CD14-positive monocyte (primary cell): ENCODE results near the gene HMCN1. TPM values are rescaled to one million over a fixed set of nuclear protein-coding genes. Genes with fewer than 3 reads are reported as not detected.

Experiments
- DNase-seq, 3 donors: peaks; one replicate each; pipeline ENCODE4 v3.0.0-alpha.2; 2011 to 2022
- H2AFZ ChIP-seq: 2 replicates; pipeline ENCODE4 v1.6.0; 2012; ENCODE audit warnings: mild to moderate bottlenecking, low read depth, low read length, inconsistent platforms; ENCODE audit not compliant: insufficient read depth, poor library complexity, severe bottlenecking
- H3K27ac ChIP-seq, 2 donors: 1 replicate in 1 of 2; 2 replicates in 1 of 2; pipeline ENCODE4 v1.5.1; 2012 to 2013; ENCODE audit warnings: low read length in 2 of 2, control low read depth in 1 of 2, inconsistent platforms in 1 of 2, low read depth in 1 of 2, mild to moderate bottlenecking in 1 of 2
- H3K27me3 ChIP-seq, 2 donors: one replicate each; pipeline versions ENCODE4 v1.6.0 to v1.6.1; 2011 to 2013; ENCODE audit warnings: low read length in 2 of 2; ENCODE audit not compliant: control insufficient read depth in 2 of 2, insufficient read depth in 2 of 2
- H3K36me3 ChIP-seq, 2 donors: replicated peaks in 1 of 2; 1 replicate in 1 of 2; 2 replicates in 1 of 2; pipeline versions ENCODE4 v1.5.1 to v1.6.1; 2012 to 2013; ENCODE audit warnings: low read length in 2 of 2, control low read depth in 1 of 2, inconsistent platforms in 1 of 2, mild to moderate bottlenecking in 1 of 2; ENCODE audit not compliant: insufficient read depth in 2 of 2, control insufficient read depth in 1 of 2
- H3K4me1 ChIP-seq, 2 donors: 1 replicate in 1 of 2; 2 replicates in 1 of 2; pipeline versions ENCODE4 v1.5.1 to v1.6.1; 2012 to 2013; ENCODE audit warnings: low read length in 2 of 2, control low read depth in 1 of 2, inconsistent platforms in 1 of 2, mild to moderate bottlenecking in 1 of 2, moderate library complexity in 1 of 2; ENCODE audit not compliant: insufficient read depth in 2 of 2, control insufficient read depth in 1 of 2
- H3K4me2 ChIP-seq: replicated peaks from 2 replicates; pipeline ENCODE3; 2012; ENCODE audit warnings: low read length, moderate library complexity, mild to moderate bottlenecking; ENCODE audit not compliant: poor library complexity, severe bottlenecking; ENCODE audit errors: extremely low read depth
- H3K4me3 ChIP-seq, 3 experiments: fragments of 200-600 bp in 1 of 3; sonication (generic) in 1 of 3; replicated peaks in 1 of 3; 1 replicate in 2 of 3; 2 replicates in 1 of 3; pipeline ENCODE4 v1.5.1; 2011 to 2013; ENCODE audit warnings: low read length in 3 of 3, mild to moderate bottlenecking in 3 of 3, control low read depth in 2 of 3, low read depth in 2 of 3, inconsistent platforms in 1 of 3, moderate library complexity in 1 of 3
- H3K79me2 ChIP-seq: 2 replicates; pipeline ENCODE4 v1.6.0; 2012; ENCODE audit warnings: mild to moderate bottlenecking, control low read depth, inconsistent platforms, low read length, moderate library complexity; ENCODE audit not compliant: insufficient read depth
- H3K9ac ChIP-seq: 2 replicates; pipeline ENCODE4 v1.6.0; 2017; ENCODE audit warnings: low read length, mild to moderate bottlenecking; ENCODE audit not compliant: insufficient read depth, poor library complexity, severe bottlenecking
- H3K9me3 ChIP-seq, 2 donors: replicated peaks in 1 of 2; 1 replicate in 1 of 2; 2 replicates in 1 of 2; pipeline versions ENCODE4 v1.5.1 to v1.6.1; 2012 to 2013; ENCODE audit warnings: low read length in 2 of 2, control low read depth in 1 of 2; ENCODE audit not compliant: control insufficient read depth in 1 of 2, insufficient read depth in 1 of 2
- H4K20me1 ChIP-seq: 2 replicates; pipeline ENCODE4 v1.6.0; 2012; ENCODE audit warnings: mild to moderate bottlenecking, low read length, control low read depth, moderate library complexity; ENCODE audit not compliant: insufficient read depth
- H3K27ac Mint-ChIP-seq, 7 donors: one replicate each; pipeline ENCODE4 v1.8.0; 2020; ENCODE audit warnings: mild to moderate bottlenecking in 7 of 7, mixed read lengths in 7 of 7, moderate library complexity in 6 of 7, inconsistent platforms in 2 of 7
- H3K27me3 Mint-ChIP-seq, 3 donors: one replicate each; pipeline ENCODE4 v1.8.0; 2021 to 2022; ENCODE audit warnings: low read depth in 3 of 3, mild to moderate bottlenecking in 3 of 3, mixed read lengths in 3 of 3, moderate library complexity in 3 of 3, inconsistent platforms in 1 of 3
- H3K36me3 Mint-ChIP-seq, 2 donors: one replicate each; pipeline ENCODE4 v1.8.0; 2020; ENCODE audit warnings: mixed read lengths in 2 of 2, inconsistent platforms in 1 of 2, mild to moderate bottlenecking in 1 of 2
- H3K4me1 Mint-ChIP-seq: one replicate; pipeline ENCODE4 v1.8.0; 2020; ENCODE audit warnings: mild to moderate bottlenecking, mixed read lengths
- H3K4me3 Mint-ChIP-seq, 2 donors: one replicate each; pipeline ENCODE4 v1.8.0; 2020; ENCODE audit warnings: mild to moderate bottlenecking in 2 of 2, mixed read lengths in 2 of 2, moderate library complexity in 1 of 2
- H3K9me3 Mint-ChIP-seq, 7 donors: one replicate each; pipeline ENCODE4 v1.8.0; 2020 to 2022; ENCODE audit warnings: mixed read lengths in 7 of 7, mild to moderate bottlenecking in 6 of 7, moderate library complexity in 6 of 7, inconsistent platforms in 2 of 7
- WGBS: methylation state at CpG from one replicate; pipeline ENCODE4 v1.1.5; 2013; ENCODE audit warnings: missing lambda C conversion rate; ENCODE audit not compliant: insufficient coverage; 5-methylcytosine and 5-hydroxymethylcytosine counted together
- intact Hi-C, 2 donors: fragments of 100-400 bp; cut with micrococcal nuclease; formaldehyde crosslinking; loops; one replicate each; pipeline versions ENCODE4 v1.15.0 to v1.15.1; 2023
- polyA plus RNA-seq, 3 donors: library from polyadenylated mRNA; depleted of rRNA in 1 of 3; unstranded in 2 of 3; stranded (reverse) in 1 of 3; fragments of 300-500 nt in 2 of 3; fragments of >200 nt in 1 of 3; fragmentation: Illumina TruSeq in 2 of 3; gene quantifications; 1 replicate in 2 of 3; 2 replicates in 1 of 3; pipeline ENCODE4 v1.2.3, GENCODE V29; 2012 to 2021
- TF ChIP-seq, protein P1 (sequence below): fragments of 200-600 bp; IDR thresholded peaks from one replicate; pipeline ENCODE4 v1.8.0; 2022; ENCODE audit warnings: antibody characterized with exemption, mild to moderate bottlenecking

The HMCN1 gene
- polyA plus RNA-seq, 3 donors, result not detected

DNA sequence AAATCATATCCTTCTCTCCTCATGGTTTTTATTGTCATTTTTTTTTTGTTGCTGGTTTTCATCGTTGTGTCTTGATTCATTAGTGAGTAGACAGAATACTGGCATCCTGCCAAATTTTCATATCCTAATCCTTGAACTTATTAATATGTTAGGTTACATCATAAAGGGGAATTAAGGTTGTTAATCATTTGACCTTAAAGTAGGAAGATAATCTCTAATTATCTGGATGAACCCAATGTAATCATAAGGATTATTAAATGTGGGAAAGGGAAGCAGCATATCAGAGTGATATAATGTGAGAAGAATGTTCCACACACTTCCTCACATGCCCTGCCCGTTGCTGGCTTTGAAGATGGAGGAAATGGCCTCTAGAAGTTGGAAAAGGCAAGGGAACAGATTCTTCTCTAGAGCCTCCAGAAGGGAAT is 299.7 kb downstream of the HMCN1 start:
- Mint-ChIP-seq H3K27ac (no peak overlapping the region), H3K27me3 (peaks cover 0 to 2% (median 0%) of the 10 kb centered on the region in 3 donors), H3K4me1 (no peaks in the 10 kb centered on the region), H3K4me3 (no peak overlapping the region), H3K36me3 (no peaks in the 10 kb centered on the region), H3K9me3 (peaks cover 0 to 12% (median 3%) of the 10 kb centered on the region in 7 donors)
- no peak for DNase-seq
- Histone ChIP-seq H3K79me2 (no peaks in the 10 kb centered on the region), H4K20me1 (no peaks in the 10 kb centered on the region), H3K27ac (no peak overlapping the region), H3K9ac (no peak overlapping the region), H2AFZ (no peak overlapping the region), H3K27me3 (no peaks in the 10 kb centered on the region), H3K9me3 (no peaks in the 10 kb centered on the region), H3K4me1 (no peaks in the 10 kb centered on the region), H3K4me3 (no peak overlapping the region), H3K36me3 (no peaks in the 10 kb centered on the region), H3K4me2 (no peak overlapping the region)
- TF ChIP-seq, protein P1, sequence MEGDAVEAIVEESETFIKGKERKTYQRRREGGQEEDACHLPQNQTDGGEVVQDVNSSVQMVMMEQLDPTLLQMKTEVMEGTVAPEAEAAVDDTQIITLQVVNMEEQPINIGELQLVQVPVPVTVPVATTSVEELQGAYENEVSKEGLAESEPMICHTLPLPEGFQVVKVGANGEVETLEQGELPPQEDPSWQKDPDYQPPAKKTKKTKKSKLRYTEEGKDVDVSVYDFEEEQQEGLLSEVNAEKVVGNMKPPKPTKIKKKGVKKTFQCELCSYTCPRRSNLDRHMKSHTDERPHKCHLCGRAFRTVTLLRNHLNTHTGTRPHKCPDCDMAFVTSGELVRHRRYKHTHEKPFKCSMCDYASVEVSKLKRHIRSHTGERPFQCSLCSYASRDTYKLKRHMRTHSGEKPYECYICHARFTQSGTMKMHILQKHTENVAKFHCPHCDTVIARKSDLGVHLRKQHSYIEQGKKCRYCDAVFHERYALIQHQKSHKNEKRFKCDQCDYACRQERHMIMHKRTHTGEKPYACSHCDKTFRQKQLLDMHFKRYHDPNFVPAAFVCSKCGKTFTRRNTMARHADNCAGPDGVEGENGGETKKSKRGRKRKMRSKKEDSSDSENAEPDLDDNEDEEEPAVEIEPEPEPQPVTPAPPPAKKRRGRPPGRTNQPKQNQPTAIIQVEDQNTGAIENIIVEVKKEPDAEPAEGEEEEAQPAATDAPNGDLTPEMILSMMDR, result no peak
- intact Hi-C loops, result no loop called here
- no CpG with 5 or more reads among the region's 2 CpGs for WGBS

DNA sequence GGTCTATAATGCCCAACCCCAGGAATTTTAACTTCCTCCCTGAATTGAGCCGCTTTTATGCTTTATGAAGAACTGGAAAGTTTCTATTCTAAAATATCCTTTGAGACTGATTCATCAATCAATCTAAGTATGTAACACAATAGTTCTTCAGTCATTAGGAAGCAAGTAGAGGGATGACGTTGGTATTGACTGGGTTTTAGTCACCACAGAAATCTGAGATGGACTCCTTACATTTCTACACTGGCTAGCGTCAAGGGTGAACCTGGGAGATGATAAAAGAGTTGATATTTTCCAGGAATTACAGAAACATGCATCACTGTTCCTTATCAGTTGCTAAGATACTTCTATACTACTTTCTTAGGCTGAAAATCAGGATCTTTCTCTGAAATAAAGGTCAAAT is 308.0 kb downstream of the HMCN1 start:
- Mint-ChIP-seq H3K27ac (no peak overlapping the region), H3K36me3 (no peaks in the 10 kb centered on the region), H3K27me3 (no peaks in the 10 kb centered on the region), H3K4me1 (no peaks in the 10 kb centered on the region), H3K4me3 (no peak overlapping the region), H3K9me3 (peaks cover 0 to 4% (median 0%) of the 10 kb centered on the region in 7 donors)
- Histone ChIP-seq H3K9me3 (no peaks in the 10 kb centered on the region), H3K27ac (no peak overlapping the region), H3K79me2 (no peaks in the 10 kb centered on the region), H4K20me1 (no peaks in the 10 kb centered on the region), H3K4me2 (no peak overlapping the region), H2AFZ (no peak overlapping the region), H3K36me3 (no peaks in the 10 kb centered on the region), H3K4me1 (no peaks in the 10 kb centered on the region), H3K9ac (no peak overlapping the region), H3K27me3 (no peaks in the 10 kb centered on the region), H3K4me3 (no peak overlapping the region)
- TF ChIP-seq, protein P1, result no peak
- WGBS, result no CpG with 5 or more reads among the region's 3 CpGs
- DNase-seq, result no peak
- intact Hi-C loops, result no loop called here
